GM12891 (cell line): ENCODE results near the gene TNFRSF8.

Experiments
- DNase-seq: peaks from one replicate; pipeline ENCODE4 v3.0.0; 2011; ENCODE audit warnings: low spot score; ENCODE audit not compliant: insufficient read length
- FAIRE-seq: peaks from 2 replicates; lab custom pipeline; 2011; peaks lifted over from hg19 to GRCh38; lab: Jason Lieb, UNC
- PAX5 ChIP-seq: IDR thresholded peaks from 2 replicates; pipeline ENCODE4 v1.6.1; 2011; ENCODE audit warnings: low read length, moderate library complexity, mild to moderate bottlenecking; ENCODE audit not compliant: insufficient read depth, severe bottlenecking
- POLR2A ChIP-seq: IDR thresholded peaks from 2 replicates; pipeline ENCODE4 v1.6.1; 2011; ENCODE audit warnings: low read depth, low read length, control low read depth
- POLR2AphosphoS5 ChIP-seq: IDR thresholded peaks from 2 replicates; pipeline ENCODE4 v1.6.1; 2011; ENCODE audit warnings: low read depth, low read length, control low read depth
- POU2F2 ChIP-seq: IDR thresholded peaks from 2 replicates; pipeline ENCODE4 v1.6.1; 2011; ENCODE audit warnings: low read depth, mild to moderate bottlenecking, control low read depth, low read length, moderate library complexity
- SPI1 ChIP-seq: IDR thresholded peaks from 2 replicates; pipeline ENCODE4 v1.6.1; 2011; ENCODE audit warnings: low read depth, low read length, control low read depth
- TAF1 ChIP-seq: IDR thresholded peaks from 2 replicates; pipeline ENCODE4 v1.6.1; 2011; ENCODE audit warnings: low read depth, low read length, control low read depth

TNFRSF8 gene

DNA sequence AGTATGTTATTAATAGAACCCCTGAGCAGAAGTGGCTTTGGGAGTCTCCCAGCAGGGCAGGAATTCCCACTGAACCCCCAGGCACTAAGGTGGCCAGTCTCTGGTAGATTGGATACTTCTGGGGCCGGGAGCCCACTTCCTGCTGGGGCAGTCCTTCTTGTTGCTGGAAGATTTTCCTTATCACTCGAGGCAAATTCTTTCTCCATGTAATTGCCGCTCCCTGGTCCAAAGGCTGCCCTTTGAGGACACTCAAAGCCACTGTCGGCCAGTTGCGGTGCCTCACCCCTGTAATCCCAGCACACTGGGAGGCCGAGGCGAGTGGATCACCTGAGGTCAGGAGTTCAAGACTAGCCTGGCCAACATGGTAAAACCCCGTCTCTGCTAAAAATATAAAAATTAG lies 81.1 kb downstream of the TNFRSF8 start:
- TF ChIP-seq POLR2A (no peak), PAX5 (no peak), TAF1 (no peak), POU2F2 (no peak), POLR2AphosphoS5 (no peak), SPI1 (no peak)
- DNase-seq (no peak), FAIRE-seq (no peak)

DNA sequence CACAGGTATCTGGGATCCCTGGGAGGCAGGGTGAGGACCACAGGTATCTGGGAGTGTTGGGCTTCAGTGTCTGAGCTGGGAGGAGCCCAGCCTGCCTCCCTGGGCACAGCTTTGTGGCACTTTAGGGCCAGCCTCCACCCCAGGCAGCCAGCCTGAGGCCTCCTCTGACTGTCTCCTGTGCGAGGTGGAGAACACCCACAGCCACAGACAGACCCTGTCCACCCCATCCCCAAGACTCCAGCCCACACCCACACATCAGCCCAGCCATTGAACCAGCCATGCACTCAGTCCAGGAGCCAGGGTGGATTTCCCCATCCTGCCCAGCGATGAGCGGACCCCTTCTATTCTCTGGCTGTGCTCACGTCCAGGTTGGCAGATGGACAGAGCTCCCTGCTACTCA lies 81.9 kb downstream of the TNFRSF8 start:
- no peak for DNase-seq
- FAIRE-seq = peak; percentile 48
- TF ChIP-seq POLR2AphosphoS5 (peak; percentile 71), POLR2A (peak; percentile 42; the same call in 1 of the 2 replicates), SPI1 (no peak)

DNA sequence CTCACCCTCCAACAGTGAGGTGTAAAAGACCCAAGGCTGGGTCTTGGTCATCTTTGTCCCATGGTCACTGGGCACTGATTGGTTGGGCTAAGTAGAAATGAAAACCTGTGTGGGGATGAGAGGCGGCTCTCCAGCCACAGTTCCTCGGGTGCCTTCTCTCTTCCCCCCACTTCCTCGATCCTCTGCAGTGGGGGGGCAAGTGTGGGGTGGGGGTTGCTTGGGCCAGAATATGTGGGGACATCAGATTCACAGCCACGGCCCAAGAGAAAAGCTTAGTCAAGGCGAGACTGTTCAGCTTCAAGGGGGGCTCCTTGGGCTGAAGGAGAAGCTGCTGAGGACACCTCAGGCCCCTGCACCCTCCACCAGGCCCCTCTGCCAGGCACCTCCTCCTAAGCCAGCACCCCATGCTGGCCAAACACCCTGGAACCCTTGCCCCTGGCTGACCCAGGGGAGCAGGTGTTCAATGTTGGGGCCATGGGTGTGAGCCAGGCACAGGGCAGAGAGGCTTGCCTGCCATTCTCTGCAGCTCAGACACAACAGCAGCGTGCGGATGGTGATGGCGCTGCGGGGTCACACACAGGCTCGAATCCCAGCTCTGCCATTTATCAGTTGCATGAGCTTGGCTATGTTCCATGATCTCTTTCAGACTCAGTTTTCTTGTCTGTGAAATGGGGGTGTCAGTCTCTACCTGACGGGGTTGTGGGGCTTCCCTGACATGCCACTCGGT lies 82.7 kb downstream of the TNFRSF8 start:
- FAIRE-seq (peak; percentile 40), DNase-seq (no peak)
- TF ChIP-seq POLR2A (peak; percentile 42; the same call in 1 of the 2 replicates), PAX5 (no peak), POLR2AphosphoS5 (peak; percentile 84)

DNA sequence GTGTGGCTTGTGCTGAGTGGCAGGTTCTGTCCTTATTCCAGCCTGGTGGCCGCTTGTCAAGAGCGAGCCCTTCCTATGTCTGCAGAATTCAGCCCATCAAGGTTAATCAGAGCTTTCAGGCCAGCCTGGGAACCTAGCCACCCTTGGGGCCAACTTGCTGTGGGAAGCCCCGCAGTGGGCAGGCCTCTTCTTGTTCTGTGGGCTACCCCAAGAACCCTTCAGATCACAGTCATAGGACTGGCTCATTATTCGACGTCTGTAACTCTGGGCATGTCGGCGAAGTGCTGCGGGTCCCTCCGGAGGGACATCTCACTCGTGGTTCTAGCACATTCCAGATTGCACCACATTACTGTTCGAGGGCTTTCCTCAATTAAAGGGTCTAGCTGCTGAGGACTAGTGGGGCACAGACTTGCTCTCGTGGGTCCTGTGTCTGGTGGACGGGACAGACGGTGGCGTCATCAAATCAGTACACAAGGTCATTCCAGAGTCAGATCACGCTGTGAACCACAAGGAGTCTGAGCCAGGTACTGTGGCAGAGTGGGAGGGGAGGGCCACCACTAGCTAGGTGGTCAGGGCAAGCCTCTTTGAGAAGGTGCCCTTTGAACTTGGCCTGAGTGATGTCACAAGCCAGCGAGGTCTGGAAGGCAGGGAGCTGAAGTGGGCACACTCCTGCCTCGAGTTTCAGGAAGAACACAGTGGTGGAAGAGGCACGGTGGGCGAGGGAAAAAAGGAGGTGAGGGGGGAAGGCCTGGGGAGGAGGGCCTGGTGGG lies 83.4 kb downstream of the TNFRSF8 start:
- peak; percentile 56 for FAIRE-seq

DNA sequence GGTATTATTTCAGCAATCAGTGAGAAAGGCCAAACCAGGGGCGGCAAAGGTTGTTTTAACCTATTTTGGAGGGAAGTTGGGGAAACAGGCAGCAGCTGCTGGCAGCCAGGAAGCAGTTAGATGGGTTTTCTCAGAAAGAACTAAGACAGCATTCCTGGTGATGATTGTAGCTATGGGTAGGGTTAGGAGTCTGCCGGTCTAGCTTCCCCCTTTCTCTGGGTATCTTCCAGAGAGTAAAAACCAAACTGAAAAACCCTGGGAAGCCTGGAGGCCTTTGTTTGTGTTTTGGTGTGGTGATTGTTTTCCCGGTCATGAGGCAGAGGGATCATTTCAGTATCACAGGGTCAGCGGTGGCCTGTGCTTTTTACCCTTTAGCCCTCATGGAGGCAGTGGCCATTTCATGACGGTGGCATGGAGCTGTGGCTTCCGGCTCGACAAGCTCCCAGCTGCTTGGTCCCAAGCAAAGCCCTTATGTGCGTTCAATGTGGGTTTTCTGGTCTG lies 84.1 kb downstream of the TNFRSF8 start:
- DNase-seq (no peak), FAIRE-seq (peak; percentile 38)
- no peak for TF ChIP-seq TAF1
- TF ChIP-seq SPI1 = no peak
- TF ChIP-seq PAX5 = no peak
- TF ChIP-seq POLR2AphosphoS5 = no peak
- no peak for TF ChIP-seq POLR2A
- no peak for TF ChIP-seq POU2F2

More for the DNA sequence above, 83.4 kb downstream of the TNFRSF8 start:
- peak; percentile 11; the same call in 1 of the 2 replicates for TF ChIP-seq POU2F2
- no peak; the same call in 1 of the 2 replicates for TF ChIP-seq POLR2A
- no peak for TF ChIP-seq TAF1
- DNase-seq = no peak

DNA sequence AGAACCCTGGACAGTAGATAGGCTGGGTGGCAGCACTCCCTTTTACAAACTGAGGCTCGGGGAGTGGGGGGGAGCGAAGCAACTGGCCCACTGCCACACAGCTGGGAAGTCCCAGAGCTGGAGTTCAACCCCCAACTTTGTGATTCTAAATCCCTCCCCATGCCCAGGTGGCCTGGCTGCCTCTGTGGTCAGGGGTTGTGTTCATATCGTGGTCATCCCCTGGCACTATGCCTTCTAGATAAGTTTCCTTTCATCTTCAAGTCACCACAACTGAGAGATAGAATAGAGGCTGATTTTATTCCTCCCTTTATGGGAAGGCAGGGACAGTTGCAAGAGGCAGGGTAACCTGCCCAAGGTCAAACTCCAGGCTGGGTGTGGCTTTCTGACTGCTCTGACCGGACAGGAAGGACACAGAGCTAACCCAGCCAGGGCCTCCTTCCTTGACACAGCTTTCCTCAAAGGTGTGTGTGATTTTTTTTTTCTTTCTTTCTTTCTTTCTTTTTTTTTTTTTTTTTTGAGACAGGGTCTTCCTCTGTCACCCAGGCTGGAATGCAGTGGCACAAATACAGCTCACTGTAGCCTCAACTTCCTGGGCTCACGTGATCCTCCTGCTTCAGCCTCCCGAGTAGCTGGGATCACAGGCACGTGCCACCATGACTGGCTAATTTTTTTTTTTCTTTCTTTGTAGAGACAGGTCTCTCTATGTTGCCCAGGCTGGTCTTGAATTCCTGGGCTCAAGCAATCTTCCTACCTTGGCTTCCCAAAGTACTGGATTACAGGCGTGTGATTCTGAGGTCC lies 85.3 kb downstream of the TNFRSF8 start:
- DNase-seq (no peak), FAIRE-seq (peak; percentile 5)
- TF ChIP-seq SPI1 = no peak
- peak; percentile 35; the same call in 1 of the 2 replicates for TF ChIP-seq POLR2AphosphoS5
- peak; percentile 38 for TF ChIP-seq POLR2A
- TF ChIP-seq PAX5 = no peak
- no peak for TF ChIP-seq TAF1
- TF ChIP-seq POU2F2 = no peak

DNA sequence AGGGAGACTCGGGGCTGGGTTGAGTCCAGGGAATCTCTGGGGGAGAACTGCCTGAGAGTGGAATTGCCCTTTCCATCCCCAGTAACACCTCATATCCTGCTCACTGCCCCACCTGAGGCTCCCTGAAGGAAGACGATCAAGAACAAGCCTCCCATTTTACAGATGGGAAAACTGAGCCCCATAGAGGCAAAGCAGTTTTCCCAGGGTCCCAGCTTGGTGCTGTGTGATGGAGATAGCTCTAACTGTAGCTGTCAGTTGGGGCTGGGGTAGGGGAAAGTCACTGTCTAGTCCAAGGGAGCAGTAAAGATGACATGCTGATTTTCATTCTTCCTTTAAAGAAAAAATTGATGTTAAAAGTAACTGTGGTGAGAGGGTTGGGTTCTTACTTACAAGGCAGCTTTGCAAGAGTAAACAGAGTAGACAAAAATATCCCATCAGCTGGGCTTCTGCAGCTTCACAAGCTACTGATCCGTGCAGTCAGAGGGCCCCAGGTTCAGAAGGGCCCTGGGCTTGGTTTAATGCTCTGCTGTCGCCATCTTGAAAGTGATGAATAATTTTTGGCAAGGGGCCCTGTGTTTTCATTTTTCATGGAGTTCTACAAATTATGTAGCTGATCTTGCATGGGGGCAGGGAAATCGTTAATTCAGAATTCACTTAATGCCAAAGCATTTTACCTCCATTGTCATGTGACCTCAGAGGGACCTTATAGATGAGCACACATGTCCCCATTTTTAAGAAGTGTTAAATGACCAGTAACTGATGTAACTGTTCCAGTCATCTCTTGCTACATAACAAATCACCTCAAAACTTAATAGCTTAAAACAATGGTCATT lies 86.1 kb downstream of the TNFRSF8 start:
- DNase-seq = no peak
- TF ChIP-seq POLR2AphosphoS5 = peak; percentile 35; the same call in 1 of the 2 replicates
- TF ChIP-seq POLR2A = 0 out of 2 replicates have a peak, but pooled peaks have one; percentile 18
- no peak for TF ChIP-seq SPI1
- no peak for TF ChIP-seq POU2F2
- TF ChIP-seq TAF1 = no peak
- TF ChIP-seq PAX5 = peak; percentile 53
- peak; percentile 84 for FAIRE-seq

DNA sequence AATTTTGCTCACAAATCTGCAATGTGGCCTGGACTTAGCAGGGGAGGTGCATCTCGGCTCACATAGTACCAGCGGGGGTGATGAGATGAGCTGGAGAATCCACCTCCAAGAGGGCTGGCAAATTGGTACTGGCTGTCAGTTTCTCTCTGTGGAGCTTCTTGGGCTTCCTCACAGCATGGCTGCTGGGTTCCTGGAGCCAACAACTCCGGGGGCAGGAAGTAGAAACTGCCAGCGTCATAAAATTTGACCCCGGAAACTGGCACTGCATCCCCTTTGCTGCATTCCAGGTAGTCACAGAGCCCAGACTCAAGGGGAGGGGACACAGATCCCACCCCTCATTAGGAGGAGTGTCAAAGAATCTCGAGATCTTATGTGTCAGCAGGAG lies 86.7 kb downstream of the TNFRSF8 start:
- DNase-seq (no peak), FAIRE-seq (no peak)
- TF ChIP-seq PAX5 (no peak), POLR2A (no peak), SPI1 (no peak), POLR2AphosphoS5 (no peak), TAF1 (no peak), POU2F2 (no peak)
